ENCODE data around the gene CBX1. TPM values are rescaled to one million over a fixed set of nuclear protein-coding genes. Genes with fewer than 3 reads are reported as not detected.

CBX1 gene
- total and polyA plus RNA-seq, 2 experiments from 2014 or later: 127 to 223 TPM

DNA sequence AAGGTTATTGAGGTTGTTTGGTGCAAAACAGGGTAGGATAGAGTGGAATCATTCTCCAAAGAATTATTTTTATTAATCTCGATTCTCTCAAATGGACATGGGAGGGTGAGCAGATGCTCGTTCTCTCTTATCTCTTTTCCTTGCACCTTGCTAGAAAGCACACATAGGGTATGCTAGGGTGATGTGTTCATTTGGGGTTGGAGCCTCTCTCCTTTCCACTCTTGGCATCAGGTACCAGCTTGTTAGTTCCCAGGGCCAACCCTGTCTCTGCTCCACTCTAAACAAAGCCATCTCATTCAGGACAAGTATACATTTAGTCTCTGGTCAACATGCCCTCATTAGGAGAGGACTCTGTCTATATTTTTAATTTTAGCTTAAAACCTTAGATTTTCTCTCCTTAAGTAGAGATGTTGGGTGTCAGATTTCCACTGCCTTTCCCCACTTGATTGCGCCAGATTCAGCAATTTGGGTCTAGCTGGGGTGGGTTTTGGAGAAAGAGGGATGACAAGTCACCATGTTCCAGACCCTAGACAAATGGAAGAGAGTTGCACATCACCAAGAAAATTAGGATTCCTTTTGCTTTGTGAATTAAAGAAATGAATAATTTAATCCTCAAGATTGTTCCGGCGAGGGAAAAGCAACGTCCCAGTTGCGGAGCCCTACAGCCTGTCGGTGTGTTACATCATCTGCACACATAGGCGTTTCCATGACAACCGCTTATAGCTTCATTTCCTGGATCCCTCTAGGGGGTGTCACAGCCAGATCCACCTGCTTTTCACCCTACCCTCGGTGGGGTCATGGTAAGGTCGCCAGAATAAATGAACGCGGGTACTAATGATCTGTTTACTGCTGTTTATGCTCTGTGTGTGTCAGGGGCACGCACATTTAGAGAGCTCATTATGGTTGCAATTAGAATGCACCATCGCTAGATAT, 47.8 kb upstream of the CBX1 start:
- H3K4me3 ChIP-seq: peak overlapping the region; percentile 11; the same call in 1 of the 2 replicates
- H3K4me1 ChIP-seq (ENCODE audit: insufficient read depth): peaks cover 24% of the 10 kb centered on the region
- H3F3A ChIP-seq (replicated peaks; ENCODE audit: low read depth): no peaks in the 10 kb centered on the region; the same call in 1 of the 2 replicates
- H3K4me2 ChIP-seq: peak overlapping the region; percentile 28
- TF ChIP-seq, protein P1, sequence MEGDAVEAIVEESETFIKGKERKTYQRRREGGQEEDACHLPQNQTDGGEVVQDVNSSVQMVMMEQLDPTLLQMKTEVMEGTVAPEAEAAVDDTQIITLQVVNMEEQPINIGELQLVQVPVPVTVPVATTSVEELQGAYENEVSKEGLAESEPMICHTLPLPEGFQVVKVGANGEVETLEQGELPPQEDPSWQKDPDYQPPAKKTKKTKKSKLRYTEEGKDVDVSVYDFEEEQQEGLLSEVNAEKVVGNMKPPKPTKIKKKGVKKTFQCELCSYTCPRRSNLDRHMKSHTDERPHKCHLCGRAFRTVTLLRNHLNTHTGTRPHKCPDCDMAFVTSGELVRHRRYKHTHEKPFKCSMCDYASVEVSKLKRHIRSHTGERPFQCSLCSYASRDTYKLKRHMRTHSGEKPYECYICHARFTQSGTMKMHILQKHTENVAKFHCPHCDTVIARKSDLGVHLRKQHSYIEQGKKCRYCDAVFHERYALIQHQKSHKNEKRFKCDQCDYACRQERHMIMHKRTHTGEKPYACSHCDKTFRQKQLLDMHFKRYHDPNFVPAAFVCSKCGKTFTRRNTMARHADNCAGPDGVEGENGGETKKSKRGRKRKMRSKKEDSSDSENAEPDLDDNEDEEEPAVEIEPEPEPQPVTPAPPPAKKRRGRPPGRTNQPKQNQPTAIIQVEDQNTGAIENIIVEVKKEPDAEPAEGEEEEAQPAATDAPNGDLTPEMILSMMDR (conservative IDR thresholded peaks at IDR 0.05; ENCODE audit: low read depth in 2 of 2): no peak
- TF ChIP-seq ZNF114 (CRISPR knock-in tag; IDR thresholded peaks at IDR 0.05) (no peak), JUNB (IDR thresholded peaks at IDR 0.05; ENCODE audit: unreplicated experiment) (no peak), CREB1 (CRISPR knock-in tag; IDR thresholded peaks at IDR 0.05; ENCODE audit: low read depth) (no peak), EZH2 (IDR thresholded peaks at IDR 0.05; ENCODE audit: low read depth, unreplicated experiment) (no peak), STAT1 (IDR thresholded peaks at IDR 0.05; ENCODE audit: unreplicated experiment) (no peak)
- TF ChIP-seq, protein P2, sequence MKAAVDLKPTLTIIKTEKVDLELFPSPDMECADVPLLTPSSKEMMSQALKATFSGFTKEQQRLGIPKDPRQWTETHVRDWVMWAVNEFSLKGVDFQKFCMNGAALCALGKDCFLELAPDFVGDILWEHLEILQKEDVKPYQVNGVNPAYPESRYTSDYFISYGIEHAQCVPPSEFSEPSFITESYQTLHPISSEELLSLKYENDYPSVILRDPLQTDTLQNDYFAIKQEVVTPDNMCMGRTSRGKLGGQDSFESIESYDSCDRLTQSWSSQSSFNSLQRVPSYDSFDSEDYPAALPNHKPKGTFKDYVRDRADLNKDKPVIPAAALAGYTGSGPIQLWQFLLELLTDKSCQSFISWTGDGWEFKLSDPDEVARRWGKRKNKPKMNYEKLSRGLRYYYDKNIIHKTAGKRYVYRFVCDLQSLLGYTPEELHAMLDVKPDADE (IDR thresholded peaks at IDR 0.05): no peak
- H3K79me2 ChIP-seq (replicated peaks; ENCODE audit: insufficient read depth): no peaks in the 10 kb centered on the region
- no peaks in the 10 kb centered on the region for H3K9me2 ChIP-seq (ENCODE audit: insufficient read depth)
- DNase-seq (ENCODE audit: low spot score): peak; percentile 85
- no peaks in the 10 kb centered on the region for H3K36me3 Mint-ChIP-seq (ENCODE audit: low read depth)
- no peaks in the 10 kb centered on the region for H4K20me1 ChIP-seq (replicated peaks; ENCODE audit: insufficient read depth)
- peak; percentile 73 for ATAC-seq
- H3K4me1 Mint-ChIP-seq: peaks cover 40% of the 10 kb centered on the region
- H3K27me3 ChIP-seq (ENCODE audit: insufficient read depth): no peaks in the 10 kb centered on the region
- no peak overlapping the region for H2AFZ ChIP-seq
- no peaks in the 10 kb centered on the region for H3K9me3 Mint-ChIP-seq
- no peak overlapping the region for H3K27ac ChIP-seq (ENCODE audit: low read depth)
- no peak overlapping the region; the same call in none of the 2 replicates for H3K27ac Mint-ChIP-seq
- peak overlapping the region; percentile 8; the same call in 1 of the 3 replicates for H3K4me3 Mint-ChIP-seq
- no peaks in the 10 kb centered on the region for H3K36me3 ChIP-seq (ENCODE audit: insufficient read depth)
- H3K27me3 Mint-ChIP-seq (ENCODE audit: insufficient read depth, low read depth, poor library complexity): peaks cover 11% of the 10 kb centered on the region

DNA sequence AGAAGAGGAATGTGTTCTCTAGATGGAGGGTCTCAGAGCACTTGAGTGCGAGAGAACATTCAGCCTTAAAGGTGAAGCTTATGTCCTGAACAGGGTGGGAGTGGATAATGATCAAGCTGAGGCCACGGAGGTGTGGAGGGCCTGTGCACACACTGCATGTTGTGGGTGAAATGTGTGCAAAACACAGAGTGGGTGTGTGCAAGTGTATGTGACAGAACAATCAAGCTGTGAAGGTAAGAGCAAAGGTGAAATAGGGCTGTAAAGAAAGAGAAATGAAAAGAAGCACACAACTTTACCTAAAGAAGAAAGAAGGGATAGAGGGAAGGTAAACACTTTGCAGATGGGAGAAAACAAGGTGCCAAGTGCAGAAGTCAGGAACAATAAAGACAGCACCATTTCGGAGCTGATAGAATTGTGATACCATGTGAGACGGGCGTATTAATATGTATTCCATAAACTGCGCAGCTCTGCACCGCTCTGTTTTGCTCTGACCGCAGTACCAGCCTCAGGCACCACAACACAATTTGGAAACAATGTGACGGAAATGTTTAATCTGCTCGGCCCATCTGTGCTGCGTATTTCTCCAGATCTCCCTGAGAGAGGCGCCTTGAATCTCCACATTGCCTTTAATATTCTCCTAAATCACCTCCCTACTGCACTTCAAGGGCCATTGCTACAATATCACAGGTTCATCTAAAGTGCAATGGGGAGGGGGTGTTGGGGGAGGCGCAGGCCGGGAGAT, 46.9 kb upstream of the CBX1 start:
- H3K9me3 Mint-ChIP-seq: no peaks in the 10 kb centered on the region
- H3K79me2 ChIP-seq (replicated peaks; ENCODE audit: insufficient read depth): no peaks in the 10 kb centered on the region
- peaks cover 11% of the 10 kb centered on the region for H3K27me3 Mint-ChIP-seq (ENCODE audit: insufficient read depth, low read depth, poor library complexity)
- no peak overlapping the region for H3K4me2 ChIP-seq
- no peak overlapping the region for H3K4me3 ChIP-seq
- H3K36me3 ChIP-seq (ENCODE audit: insufficient read depth): no peaks in the 10 kb centered on the region
- H3F3A ChIP-seq (replicated peaks; ENCODE audit: low read depth): no peaks in the 10 kb centered on the region; the same call in 1 of the 2 replicates
- TF ChIP-seq EZH2 (IDR thresholded peaks at IDR 0.05; ENCODE audit: low read depth, unreplicated experiment) (no peak), ZNF331 (CRISPR knock-in tag; IDR thresholded peaks at IDR 0.05; ENCODE audit: low read depth) (no peak), ZNF114 (CRISPR knock-in tag; IDR thresholded peaks at IDR 0.05) (no peak), STAT1 (IDR thresholded peaks at IDR 0.05; ENCODE audit: unreplicated experiment) (no peak), JUNB (IDR thresholded peaks at IDR 0.05; ENCODE audit: unreplicated experiment) (no peak), NANOG (IDR thresholded peaks at IDR 0.05; ENCODE audit: borderline replicate concordance) (no peak), POLR2AphosphoS5 (IDR thresholded peaks at IDR 0.05; ENCODE audit: low read depth) (no peak), CREB1 (CRISPR knock-in tag; IDR thresholded peaks at IDR 0.05; ENCODE audit: low read depth) (no peak)
- TF ChIP-seq, protein P3, sequence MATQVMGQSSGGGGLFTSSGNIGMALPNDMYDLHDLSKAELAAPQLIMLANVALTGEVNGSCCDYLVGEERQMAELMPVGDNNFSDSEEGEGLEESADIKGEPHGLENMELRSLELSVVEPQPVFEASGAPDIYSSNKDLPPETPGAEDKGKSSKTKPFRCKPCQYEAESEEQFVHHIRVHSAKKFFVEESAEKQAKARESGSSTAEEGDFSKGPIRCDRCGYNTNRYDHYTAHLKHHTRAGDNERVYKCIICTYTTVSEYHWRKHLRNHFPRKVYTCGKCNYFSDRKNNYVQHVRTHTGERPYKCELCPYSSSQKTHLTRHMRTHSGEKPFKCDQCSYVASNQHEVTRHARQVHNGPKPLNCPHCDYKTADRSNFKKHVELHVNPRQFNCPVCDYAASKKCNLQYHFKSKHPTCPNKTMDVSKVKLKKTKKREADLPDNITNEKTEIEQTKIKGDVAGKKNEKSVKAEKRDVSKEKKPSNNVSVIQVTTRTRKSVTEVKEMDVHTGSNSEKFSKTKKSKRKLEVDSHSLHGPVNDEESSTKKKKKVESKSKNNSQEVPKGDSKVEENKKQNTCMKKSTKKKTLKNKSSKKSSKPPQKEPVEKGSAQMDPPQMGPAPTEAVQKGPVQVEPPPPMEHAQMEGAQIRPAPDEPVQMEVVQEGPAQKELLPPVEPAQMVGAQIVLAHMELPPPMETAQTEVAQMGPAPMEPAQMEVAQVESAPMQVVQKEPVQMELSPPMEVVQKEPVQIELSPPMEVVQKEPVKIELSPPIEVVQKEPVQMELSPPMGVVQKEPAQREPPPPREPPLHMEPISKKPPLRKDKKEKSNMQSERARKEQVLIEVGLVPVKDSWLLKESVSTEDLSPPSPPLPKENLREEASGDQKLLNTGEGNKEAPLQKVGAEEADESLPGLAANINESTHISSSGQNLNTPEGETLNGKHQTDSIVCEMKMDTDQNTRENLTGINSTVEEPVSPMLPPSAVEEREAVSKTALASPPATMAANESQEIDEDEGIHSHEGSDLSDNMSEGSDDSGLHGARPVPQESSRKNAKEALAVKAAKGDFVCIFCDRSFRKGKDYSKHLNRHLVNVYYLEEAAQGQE (IDR thresholded peaks at IDR 0.05; ENCODE audit: unreplicated experiment): no peak
- TF ChIP-seq, protein P1 (conservative IDR thresholded peaks at IDR 0.05; ENCODE audit: low read depth in 2 of 2): no peak
- peaks cover 37% of the 10 kb centered on the region for H3K4me1 Mint-ChIP-seq
- no peak for DNase-seq (ENCODE audit: low spot score)
- H2AFZ ChIP-seq: 0 out of 2 replicates have a peak overlapping the region, but pooled peaks have one; percentile 30
- no peaks in the 10 kb centered on the region for H4K20me1 ChIP-seq (replicated peaks; ENCODE audit: insufficient read depth)
- H3K27ac ChIP-seq (ENCODE audit: low read depth): no peak overlapping the region
- H3K4me1 ChIP-seq (ENCODE audit: insufficient read depth): peaks cover 20% of the 10 kb centered on the region
- H3K27ac Mint-ChIP-seq: no peak overlapping the region
- H3K4me3 Mint-ChIP-seq: no peak overlapping the region
- H3K36me3 Mint-ChIP-seq (ENCODE audit: low read depth): no peaks in the 10 kb centered on the region
- ATAC-seq: no peak
- no peaks in the 10 kb centered on the region for H3K9me2 ChIP-seq (ENCODE audit: insufficient read depth)
- H3K27me3 ChIP-seq (ENCODE audit: insufficient read depth): no peaks in the 10 kb centered on the region

Data from GM23338 (cell line).